ENCODE results near the gene FIS1. TPM values are rescaled to one million over a fixed set of nuclear protein-coding genes. Genes with fewer than 3 reads are reported as not detected.
"Not testable (repeated sequence)": the region's sequence is repeated elsewhere in the genome, so short reads cannot be mapped to it uniquely, and the experiment has no call there.

The FIS1 gene
- total RNA-seq, 1 donor from 2014 or later, result 118 TPM

DNA sequence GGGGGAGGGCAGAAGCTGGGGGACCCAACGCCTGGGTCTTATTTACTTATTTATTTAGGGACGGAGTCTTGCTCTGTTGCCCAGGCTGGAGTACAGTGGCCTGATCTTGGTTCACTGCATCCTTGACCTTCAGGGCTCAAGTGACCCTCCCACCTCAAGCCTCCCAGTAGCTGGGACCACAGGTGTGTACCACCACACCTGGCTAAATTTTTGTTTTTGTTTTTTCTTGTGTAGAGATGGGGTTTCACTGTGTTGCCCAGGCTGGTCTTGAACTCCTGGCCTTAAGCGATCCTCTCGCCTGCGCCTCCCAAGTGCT is 42.3 kb downstream of the FIS1 start:
- Mint-ChIP-seq H3K36me3 (ENCODE audit: low read depth) (peaks cover 10% of the 10 kb centered on the region), H3K4me3 (ENCODE audit: unreplicated experiment) (no peak overlapping the region), H3K27ac (ENCODE audit: unreplicated experiment) (no peak overlapping the region), H3K27me3 (ENCODE audit: low read depth) (peaks cover 15% of the 10 kb centered on the region), H3K9me3 (ENCODE audit: low read depth) (no peaks in the 10 kb centered on the region), H3K4me1 (ENCODE audit: low read depth) (peaks cover 3% of the 10 kb centered on the region)
- TF ChIP-seq, protein P1, sequence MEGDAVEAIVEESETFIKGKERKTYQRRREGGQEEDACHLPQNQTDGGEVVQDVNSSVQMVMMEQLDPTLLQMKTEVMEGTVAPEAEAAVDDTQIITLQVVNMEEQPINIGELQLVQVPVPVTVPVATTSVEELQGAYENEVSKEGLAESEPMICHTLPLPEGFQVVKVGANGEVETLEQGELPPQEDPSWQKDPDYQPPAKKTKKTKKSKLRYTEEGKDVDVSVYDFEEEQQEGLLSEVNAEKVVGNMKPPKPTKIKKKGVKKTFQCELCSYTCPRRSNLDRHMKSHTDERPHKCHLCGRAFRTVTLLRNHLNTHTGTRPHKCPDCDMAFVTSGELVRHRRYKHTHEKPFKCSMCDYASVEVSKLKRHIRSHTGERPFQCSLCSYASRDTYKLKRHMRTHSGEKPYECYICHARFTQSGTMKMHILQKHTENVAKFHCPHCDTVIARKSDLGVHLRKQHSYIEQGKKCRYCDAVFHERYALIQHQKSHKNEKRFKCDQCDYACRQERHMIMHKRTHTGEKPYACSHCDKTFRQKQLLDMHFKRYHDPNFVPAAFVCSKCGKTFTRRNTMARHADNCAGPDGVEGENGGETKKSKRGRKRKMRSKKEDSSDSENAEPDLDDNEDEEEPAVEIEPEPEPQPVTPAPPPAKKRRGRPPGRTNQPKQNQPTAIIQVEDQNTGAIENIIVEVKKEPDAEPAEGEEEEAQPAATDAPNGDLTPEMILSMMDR (IDR thresholded peaks at IDR 0.05), result no peak
- DNase-seq (ENCODE audit: low spot score), result no peak

DNA sequence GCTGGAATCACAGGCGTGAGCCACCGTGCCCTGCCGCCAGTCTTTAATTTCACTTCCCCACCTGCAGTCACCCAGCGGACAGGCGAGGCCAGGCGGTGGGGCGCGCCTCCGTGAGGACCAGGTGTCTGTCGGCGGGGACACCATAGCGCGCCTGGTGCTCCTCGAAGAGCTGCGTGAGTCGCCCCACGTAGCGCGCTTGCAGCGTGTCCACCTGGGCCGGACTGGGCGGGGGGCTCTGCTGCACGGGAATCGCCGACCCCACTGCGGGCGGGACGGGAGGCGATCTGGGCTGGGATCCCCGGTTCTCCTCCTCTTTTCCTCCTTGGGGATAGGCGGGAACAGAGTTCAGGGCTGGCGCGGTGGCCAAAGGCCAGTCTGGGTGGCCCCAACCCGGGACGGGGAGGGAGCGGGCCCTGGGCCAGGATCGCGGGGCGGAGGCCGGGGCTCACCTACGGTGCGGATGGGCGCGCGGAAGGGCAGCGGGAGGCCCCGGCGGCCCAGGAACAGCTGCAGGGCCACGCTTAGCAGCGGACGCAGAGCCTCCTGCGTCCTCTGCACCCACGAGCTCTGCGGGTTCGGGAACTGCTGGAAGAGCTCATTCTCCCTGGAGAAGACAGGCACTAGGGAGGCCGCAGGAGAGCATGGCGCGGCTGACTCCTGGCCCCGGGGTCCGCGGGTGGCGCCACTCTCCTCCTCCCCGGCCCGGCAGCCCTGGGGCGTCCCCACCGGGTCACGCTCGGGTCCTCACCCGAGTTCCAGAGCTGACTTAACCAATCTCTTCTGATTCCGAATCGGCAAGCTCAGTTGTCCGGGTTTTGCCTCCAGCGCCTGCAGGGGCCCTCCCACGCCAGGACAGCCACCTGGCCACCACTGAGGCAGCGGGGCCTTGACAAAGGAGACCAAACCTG is 42.9 kb downstream of the FIS1 start:
- H3K9me3 Mint-ChIP-seq (ENCODE audit: low read depth), result no peaks in the 10 kb centered on the region
- H3K27me3 Mint-ChIP-seq (ENCODE audit: low read depth), result peaks cover 15% of the 10 kb centered on the region
- no peak for DNase-seq (ENCODE audit: low spot score)
- H3K36me3 Mint-ChIP-seq (ENCODE audit: low read depth), result peaks cover 10% of the 10 kb centered on the region
- H3K27ac Mint-ChIP-seq (ENCODE audit: unreplicated experiment), result no peak overlapping the region
- TF ChIP-seq, protein P1 (IDR thresholded peaks at IDR 0.05), result no peak
- H3K4me3 Mint-ChIP-seq (ENCODE audit: unreplicated experiment), result no peak overlapping the region
- H3K4me1 Mint-ChIP-seq (ENCODE audit: low read depth), result peaks cover 3% of the 10 kb centered on the region

DNA sequence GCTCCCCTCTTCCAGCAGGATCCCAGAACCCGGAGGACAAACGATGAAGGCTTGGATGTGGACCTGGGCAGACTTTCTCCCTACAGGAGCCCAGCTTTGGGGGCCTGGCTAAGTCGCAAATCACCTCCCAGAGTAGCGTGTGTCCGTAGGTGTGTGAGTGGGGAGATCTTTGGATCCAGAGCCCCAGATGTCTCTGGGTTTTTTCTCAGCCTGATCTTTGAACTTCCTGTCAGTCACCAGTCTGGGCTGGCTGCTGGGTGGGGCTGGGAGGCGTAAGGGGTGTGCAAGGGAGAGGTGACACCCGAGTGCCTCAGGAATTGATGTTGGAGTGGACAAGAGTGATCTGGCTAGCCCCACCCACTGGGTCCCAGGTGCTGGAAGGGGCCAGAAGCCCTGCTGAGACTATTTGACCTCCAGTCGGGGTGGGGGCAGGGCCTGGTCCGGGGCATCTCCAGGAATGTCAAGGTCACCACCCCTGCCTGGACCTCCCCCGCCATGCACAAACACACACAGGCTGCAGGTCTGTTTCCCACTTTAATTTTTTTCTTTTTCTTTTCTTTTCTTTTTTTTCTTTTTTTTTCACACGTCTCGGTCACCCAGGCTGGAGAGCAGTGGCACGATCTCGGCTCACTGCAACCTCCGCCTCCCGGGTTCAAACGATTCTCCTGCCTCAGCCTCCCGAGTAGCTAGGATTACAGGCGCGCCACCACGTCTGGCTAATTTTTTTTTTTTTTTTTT is 43.9 kb downstream of the FIS1 start, which contains the start of gene MOGAT3:
TSS of gene MOGAT3 (minus strand) at position 175 of the 738 bp plus-strand sequence. CDS start 182 bp downstream, outside the sequence.
- TF ChIP-seq, protein P1 (IDR thresholded peaks at IDR 0.05), result no peak
- H3K4me1 Mint-ChIP-seq (ENCODE audit: low read depth), result peaks cover 3% of the 10 kb centered on the region
- H3K27ac Mint-ChIP-seq (ENCODE audit: unreplicated experiment), result no peak within 1 kb of the TSS
- H3K36me3 Mint-ChIP-seq (ENCODE audit: low read depth), result peaks cover 3% of the 10 kb centered on the region
- no peak within 1 kb of the TSS for H3K4me3 Mint-ChIP-seq (ENCODE audit: unreplicated experiment)
- DNase-seq (ENCODE audit: low spot score), result no peak
- no peaks in the 10 kb centered on the region for H3K9me3 Mint-ChIP-seq (ENCODE audit: low read depth)
- H3K27me3 Mint-ChIP-seq (ENCODE audit: low read depth), result peaks cover 15% of the 10 kb centered on the region

DNA sequence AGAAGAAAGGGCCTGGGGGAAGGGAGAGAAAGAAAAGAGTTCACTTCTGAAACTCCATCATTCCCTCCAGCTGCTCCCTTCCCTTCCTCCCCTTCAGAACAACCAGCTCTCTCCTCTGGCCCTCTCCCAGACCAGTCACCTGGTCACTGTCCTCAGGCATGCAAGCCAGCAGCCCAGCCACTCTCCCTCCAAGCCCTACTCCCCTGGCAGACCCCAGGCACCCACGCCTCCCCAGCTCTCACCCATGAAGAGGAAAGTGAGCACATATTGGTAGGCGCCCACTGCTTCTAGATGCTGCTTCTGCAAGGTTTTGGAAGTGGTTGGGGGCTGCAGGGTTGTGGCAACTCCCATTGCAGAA is 44.4 kb downstream of the FIS1 start:
- no peak for DNase-seq (ENCODE audit: low spot score)
- Mint-ChIP-seq H3K36me3 (ENCODE audit: low read depth) (no peaks in the 10 kb centered on the region), H3K4me1 (ENCODE audit: low read depth) (peaks cover 3% of the 10 kb centered on the region), H3K9me3 (ENCODE audit: low read depth) (no peaks in the 10 kb centered on the region), H3K4me3 (ENCODE audit: unreplicated experiment) (no peak overlapping the region), H3K27me3 (ENCODE audit: low read depth) (peaks cover 15% of the 10 kb centered on the region), H3K27ac (ENCODE audit: unreplicated experiment) (no peak overlapping the region)
- TF ChIP-seq, protein P1 (IDR thresholded peaks at IDR 0.05), result no peak

DNA sequence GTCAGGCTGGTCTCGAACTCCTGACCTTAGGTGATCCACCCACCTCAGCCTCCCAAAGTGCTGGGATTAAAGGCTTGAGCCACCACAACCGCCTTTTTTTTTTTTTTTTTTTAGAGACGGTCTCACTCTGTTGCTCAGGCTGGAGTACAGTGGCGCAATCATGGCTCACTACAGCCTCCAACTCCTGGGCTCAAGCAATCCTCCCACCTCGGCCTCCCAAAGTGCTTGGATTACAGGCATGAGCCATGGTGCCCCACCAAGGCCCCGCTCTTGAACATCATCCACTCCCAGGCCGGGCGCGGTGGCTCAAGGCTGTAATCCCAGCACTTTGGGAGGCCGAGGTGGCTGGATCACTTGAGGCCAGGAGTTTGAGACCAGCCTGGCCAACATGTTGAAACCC is 45.4 kb downstream of the FIS1 start:
- H3K4me3 Mint-ChIP-seq (ENCODE audit: unreplicated experiment); H3K36me3 Mint-ChIP-seq (ENCODE audit: low read depth): not testable (repeated sequence)
- H3K27me3 Mint-ChIP-seq (ENCODE audit: low read depth), result peaks cover 16% of the 10 kb centered on the region

More for the DNA sequence above, 45.4 kb downstream of the FIS1 start:
- not testable (repeated sequence) for H3K4me1 Mint-ChIP-seq (ENCODE audit: low read depth); DNase-seq (ENCODE audit: low spot score); H3K9me3 Mint-ChIP-seq (ENCODE audit: low read depth); H3K27ac Mint-ChIP-seq (ENCODE audit: unreplicated experiment)

All from chondrocyte (in vitro differentiated cells).